H9 (cell line): ENCODE results near the gene ZMYND11. TPM values are rescaled to one million over a fixed set of nuclear protein-coding genes. Genes with fewer than 3 reads are reported as not detected.

ENCODE experiments used
- DNase-seq: peaks from one replicate; pipeline ENCODE4 v3.0.0-alpha.2; 2017
- H2AFZ ChIP-seq: one replicate; pipeline ENCODE4 v1.6.1; 2013; ENCODE audit warnings: mild to moderate bottlenecking, low read length, control low read depth, moderate library complexity
- H2AK5ac ChIP-seq: 2 replicates; pipeline ENCODE4 v1.6.1; 2013; ENCODE audit warnings: low read length, control low read depth, mixed read lengths; ENCODE audit not compliant: insufficient read length
- H2BK120ac ChIP-seq: one replicate; pipeline ENCODE4 v1.6.1; 2013; ENCODE audit warnings: low read depth, mild to moderate bottlenecking, low read length, control low read depth, inconsistent platforms; ENCODE audit not compliant: poor library complexity, severe bottlenecking
- H2BK12ac ChIP-seq: 2 replicates; pipeline ENCODE4 v1.6.1; 2013; ENCODE audit warnings: low read length, control low read depth, mixed read lengths, low read depth; ENCODE audit not compliant: insufficient read length
- H2BK15ac ChIP-seq: 2 replicates; pipeline ENCODE4 v1.6.1; 2013; ENCODE audit warnings: low read depth, low read length, control low read depth
- H2BK20ac ChIP-seq: one replicate; pipeline ENCODE4 v1.6.1; 2013; ENCODE audit warnings: low read depth, mild to moderate bottlenecking, low read length, control low read depth, inconsistent platforms; ENCODE audit not compliant: poor library complexity, severe bottlenecking
- H2BK5ac ChIP-seq: 2 replicates; pipeline ENCODE4 v1.6.1; 2013; ENCODE audit warnings: low read length, control low read depth, mixed read lengths; ENCODE audit not compliant: insufficient read length
- H3K14ac ChIP-seq: 2 replicates; pipeline ENCODE4 v1.6.1; 2013; ENCODE audit warnings: low read length, control low read depth; ENCODE audit not compliant: insufficient read depth
- H3K18ac ChIP-seq: 2 replicates; pipeline ENCODE4 v1.6.1; 2013; ENCODE audit warnings: low read depth, mild to moderate bottlenecking, mixed read lengths, low read length, control low read depth; ENCODE audit not compliant: insufficient read length
- H3K23ac ChIP-seq: 2 replicates; pipeline ENCODE4 v1.6.1; 2013; ENCODE audit warnings: low read length, control low read depth, mixed read lengths, low read depth; ENCODE audit not compliant: insufficient read length
- H3K23me2 ChIP-seq: 2 replicates; pipeline ENCODE4 v1.6.1; 2013; ENCODE audit warnings: low read depth, mild to moderate bottlenecking, mixed read lengths, low read length, control low read depth; ENCODE audit not compliant: insufficient read length, poor library complexity, severe bottlenecking
- H3K27ac ChIP-seq: 2 replicates; pipeline ENCODE4 v1.5.1; 2013; ENCODE audit warnings: low read length, control low read depth, mixed read lengths, low read depth; ENCODE audit not compliant: insufficient read length
- H3K27me3 ChIP-seq: 2 replicates; pipeline ENCODE4 v1.6.1; 2013; ENCODE audit warnings: low read length, control low read depth, inconsistent platforms; ENCODE audit not compliant: insufficient read depth
- H3K4ac ChIP-seq: 2 replicates; pipeline ENCODE4 v1.6.1; 2013; ENCODE audit warnings: low read depth, mild to moderate bottlenecking, control low read depth, inconsistent platforms, low read length, moderate library complexity
- H3K4me1 ChIP-seq: 2 replicates; pipeline ENCODE4 v1.6.1; 2013; ENCODE audit warnings: low read length, control low read depth, inconsistent platforms; ENCODE audit not compliant: insufficient read depth
- H3K4me2 ChIP-seq: 2 replicates; pipeline ENCODE4 v1.6.1; 2013; ENCODE audit warnings: low read length, control low read depth, mixed read lengths; ENCODE audit not compliant: insufficient read length, insufficient read depth
- H3K56ac ChIP-seq: 2 replicates; pipeline ENCODE4 v1.6.1; 2013; ENCODE audit warnings: low read depth, mild to moderate bottlenecking, mixed read lengths, low read length, control low read depth; ENCODE audit not compliant: insufficient read length
- H3K79me1 ChIP-seq: 2 replicates; pipeline ENCODE4 v1.6.1; 2013; ENCODE audit warnings: low read depth, mild to moderate bottlenecking, moderate library complexity, low read length, control low read depth, inconsistent platforms; ENCODE audit not compliant: insufficient read depth, poor library complexity, severe bottlenecking
- H3K79me2 ChIP-seq: 2 replicates; pipeline ENCODE4 v1.6.1; 2013; ENCODE audit warnings: low read length, control low read depth, inconsistent platforms; ENCODE audit not compliant: insufficient read depth
- H3K9ac ChIP-seq: 2 replicates; pipeline ENCODE4 v1.6.1; 2013; ENCODE audit warnings: low read length, control low read depth, mixed read lengths; ENCODE audit not compliant: insufficient read length; ENCODE audit errors: extremely low read depth
- H3K9me3 ChIP-seq: one replicate; pipeline ENCODE4 v1.6.1; 2013; ENCODE audit warnings: low read depth, low read length, inconsistent platforms; ENCODE audit not compliant: control insufficient read depth
- H3T11ph ChIP-seq: one replicate; pipeline ENCODE4 v1.6.1; 2013; ENCODE audit warnings: mild to moderate bottlenecking, low read length, control low read depth, inconsistent platforms
- H4K20me1 ChIP-seq: one replicate; pipeline ENCODE4 v1.6.1; 2013; ENCODE audit not compliant: control insufficient read depth, insufficient read length, insufficient read depth
- H4K5ac ChIP-seq: 2 replicates; pipeline ENCODE4 v1.6.1; 2013; ENCODE audit warnings: low read depth, mild to moderate bottlenecking, mixed read lengths, low read length, control low read depth; ENCODE audit not compliant: insufficient read length
- H4K8ac ChIP-seq: replicated peaks from 2 replicates; pipeline ENCODE4 v1.6.1; 2013; ENCODE audit warnings: low read length, control low read depth, mixed read lengths, low read depth; ENCODE audit not compliant: insufficient read length
- H4K91ac ChIP-seq: 2 replicates; pipeline ENCODE4 v1.6.1; 2013; ENCODE audit warnings: low read depth, mild to moderate bottlenecking, moderate library complexity, mixed read lengths, low read length, control low read depth; ENCODE audit not compliant: insufficient read length
- H3K27ac Mint-ChIP-seq, 3 experiments: 2 replicates in 2 of 3; 3 replicates in 1 of 3; pipeline ENCODE4 v1.8.0; 2020 to 2021; ENCODE audit warnings: mixed read lengths in 3 of 3, mild to moderate bottlenecking in 1 of 3, moderate library complexity in 1 of 3
- H3K27me3 Mint-ChIP-seq: 2 replicates; pipeline ENCODE4 v1.8.0; 2021; ENCODE audit warnings: low read depth, mild to moderate bottlenecking, moderate library complexity, mixed read lengths
- H3K36me3 Mint-ChIP-seq, 3 experiments: 2 replicates in 2 of 3; 3 replicates in 1 of 3; pipeline ENCODE4 v1.8.0; 2020 to 2021; ENCODE audit warnings: low read depth in 3 of 3, mixed read lengths in 3 of 3; ENCODE audit not compliant: insufficient read depth in 1 of 3
- H3K4me1 Mint-ChIP-seq, 2 experiments: 2 replicates each; pipeline ENCODE4 v1.8.0; 2020; ENCODE audit warnings: mixed read lengths in 2 of 2
- H3K4me3 Mint-ChIP-seq, 2 experiments: 2 replicates in 1 of 2; 3 replicates in 1 of 2; pipeline ENCODE4 v1.8.0; 2020 to 2021; ENCODE audit warnings: mild to moderate bottlenecking in 2 of 2, mixed read lengths in 2 of 2, moderate library complexity in 1 of 2
- H3K9me3 Mint-ChIP-seq, 2 experiments: 2 replicates in 1 of 2; 3 replicates in 1 of 2; pipeline ENCODE4 v1.8.0; 2020; ENCODE audit warnings: mild to moderate bottlenecking in 2 of 2, mixed read lengths in 2 of 2, moderate library complexity in 1 of 2
- CTCF ChIP-seq: fragments of 200-600 bp; sonication (generic); conservative IDR thresholded peaks from 3 replicates; pipeline ENCODE4 v1.8.0; 2021; ENCODE audit warnings: antibody characterized with exemption, mild to moderate bottlenecking
- WGBS: extraction: QIAGEN DNeasy Blood & Tissue Kit; methylation state at CpG from one replicate; pipeline ENCODE4 v1.1.7; 2013; ENCODE audit warnings: missing lambda C conversion rate, low lambda C conversion rate, mixed read lengths; ENCODE audit not compliant: insufficient read length; ENCODE audit errors: extremely low coverage; 5-methylcytosine and 5-hydroxymethylcytosine counted together
- total RNA-seq: library from RNA; stranded (reverse); gene quantifications from 2 replicates; pipeline ENCODE4 v1.2.1, GENCODE V29; 2021

Gene ZMYND11
- total RNA-seq, 1 experiment from 2014 or later, result 33.7 TPM

DNA sequence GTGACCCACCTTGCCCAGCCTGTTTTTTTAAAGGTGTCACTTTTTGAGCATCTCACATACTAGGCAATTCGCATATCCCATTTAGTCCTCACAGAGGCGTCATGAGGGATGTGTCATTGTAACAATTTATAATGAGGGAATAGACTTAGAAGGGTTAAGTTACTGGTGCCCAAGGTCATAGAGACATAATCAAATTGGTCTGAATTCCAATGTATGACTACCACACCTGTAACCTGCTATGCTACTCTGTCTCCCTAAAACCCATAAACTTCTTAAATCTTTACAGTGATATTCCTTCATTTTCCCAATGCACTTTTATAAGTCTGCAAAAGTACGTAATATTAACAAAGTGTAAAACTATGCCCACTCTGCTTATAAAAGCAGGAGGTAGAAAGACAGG is 7.1 kb downstream of the ZMYND11 start:
- Histone ChIP-seq H3K4me2 (no peak overlapping the region), H4K5ac (no peak overlapping the region), H3K56ac (no peak overlapping the region), H3K27ac (no peak overlapping the region), H3K79me2 (peaks cover 10% of the 10 kb centered on the region; the same call in 1 of the 2 replicates), H3T11ph (no peak overlapping the region), H2BK120ac (no peak overlapping the region), H3K23ac (no peak overlapping the region), H3K23me2 (no peaks in the 10 kb centered on the region), H4K8ac (no peak overlapping the region), H2AFZ (no peak overlapping the region), H2BK12ac (no peak overlapping the region), H2BK20ac (no peak overlapping the region), H3K4me1 (no peaks in the 10 kb centered on the region), H3K18ac (no peak overlapping the region), H3K14ac (no peak overlapping the region), H2BK15ac (no peak overlapping the region), H3K9ac (no peak overlapping the region), H2AK5ac (no peak overlapping the region), H3K79me1 (no peaks in the 10 kb centered on the region), H3K27me3 (no peaks in the 10 kb centered on the region), H4K20me1 (no peaks in the 10 kb centered on the region), H3K4ac (no peak overlapping the region), H2BK5ac (no peak overlapping the region), H4K91ac (no peak overlapping the region), H3K9me3 (no peaks in the 10 kb centered on the region)
- WGBS, result no CpG with 5 or more reads among the region's 3 CpGs
- no peak for TF ChIP-seq CTCF
- peaks cover 5 to 17% (median 9%) of the 10 kb centered on the region in 3 experiments; a peak in 6 of 7 replicates for H3K36me3 Mint-ChIP-seq
- H3K27ac Mint-ChIP-seq, result no peak overlapping the region
- peaks cover 5 to 15% of the 10 kb centered on the region in 2 experiments; a peak in 3 of 5 replicates for H3K9me3 Mint-ChIP-seq
- DNase-seq, result no peak
- H3K27me3 Mint-ChIP-seq, result no peaks in the 10 kb centered on the region
- no peak overlapping the region for H3K4me3 Mint-ChIP-seq
- peaks cover 11 to 19% of the 10 kb centered on the region in 2 experiments for H3K4me1 Mint-ChIP-seq
